M059J (cell line): ENCODE results near the gene NEURL2. TPM values are rescaled to one million over a fixed set of nuclear protein-coding genes. Genes with fewer than 3 reads are reported as not detected.
"Not testable (repeated sequence)": the region's sequence is repeated elsewhere in the genome, so short reads cannot be mapped to it uniquely, and the experiment has no call there.

Experiments used
- DNase-seq: peaks from one replicate; pipeline ENCODE4 v3.0.0-alpha.2; 2012; ENCODE audit warnings: low read depth
- total RNA-seq: library from RNA; depleted of rRNA; stranded (reverse); fragments of >200 nt; shearing (Covaris generic); gene quantifications from 2 replicates; pipeline ENCODE4 v1.2.3, GENCODE V29; 2014

NEURL2 gene
- total RNA-seq, 1 experiment from 2014 or later: 3.1 TPM

DNA sequence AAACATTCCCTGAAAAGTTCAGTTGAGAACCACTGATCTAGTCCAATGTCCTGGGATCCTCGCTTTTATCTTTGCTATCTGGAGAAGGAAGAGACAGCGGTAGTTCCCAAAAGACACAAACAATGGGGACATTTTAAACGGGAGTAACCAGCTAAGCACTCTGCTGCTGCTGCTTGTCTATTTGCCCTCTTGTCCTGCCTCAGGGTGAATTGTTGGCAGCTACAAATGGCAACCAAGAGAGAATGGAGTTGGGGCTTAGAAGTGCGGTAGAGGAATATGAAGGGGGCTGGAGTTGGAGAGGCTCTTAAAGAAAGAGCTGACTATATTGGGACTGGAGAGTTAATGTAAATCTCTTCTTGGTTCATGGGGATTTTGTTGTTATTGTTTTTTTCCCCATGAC lies 16.4 kb downstream of the NEURL2 start:
- no peak for DNase-seq

DNA sequence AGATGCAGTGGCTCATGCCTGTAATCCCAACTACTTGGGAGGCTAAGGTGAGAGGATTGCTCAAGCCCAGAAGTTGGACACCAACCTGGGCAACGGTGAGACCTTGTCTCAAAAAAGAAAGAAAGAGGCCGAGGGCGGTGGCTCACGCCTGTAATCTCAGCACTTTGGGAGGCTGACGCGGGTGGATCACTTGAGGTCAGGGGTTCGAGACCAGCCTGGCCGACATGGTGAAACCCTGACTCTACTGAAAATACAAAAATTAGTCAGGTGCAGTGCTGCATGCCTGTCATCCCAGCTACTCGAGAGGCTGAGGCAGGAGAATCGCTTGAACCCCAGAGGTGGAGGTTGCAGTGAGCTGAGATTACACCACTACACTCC lies 16.9 kb downstream of the NEURL2 start:
- not testable (repeated sequence) for DNase-seq

DNA sequence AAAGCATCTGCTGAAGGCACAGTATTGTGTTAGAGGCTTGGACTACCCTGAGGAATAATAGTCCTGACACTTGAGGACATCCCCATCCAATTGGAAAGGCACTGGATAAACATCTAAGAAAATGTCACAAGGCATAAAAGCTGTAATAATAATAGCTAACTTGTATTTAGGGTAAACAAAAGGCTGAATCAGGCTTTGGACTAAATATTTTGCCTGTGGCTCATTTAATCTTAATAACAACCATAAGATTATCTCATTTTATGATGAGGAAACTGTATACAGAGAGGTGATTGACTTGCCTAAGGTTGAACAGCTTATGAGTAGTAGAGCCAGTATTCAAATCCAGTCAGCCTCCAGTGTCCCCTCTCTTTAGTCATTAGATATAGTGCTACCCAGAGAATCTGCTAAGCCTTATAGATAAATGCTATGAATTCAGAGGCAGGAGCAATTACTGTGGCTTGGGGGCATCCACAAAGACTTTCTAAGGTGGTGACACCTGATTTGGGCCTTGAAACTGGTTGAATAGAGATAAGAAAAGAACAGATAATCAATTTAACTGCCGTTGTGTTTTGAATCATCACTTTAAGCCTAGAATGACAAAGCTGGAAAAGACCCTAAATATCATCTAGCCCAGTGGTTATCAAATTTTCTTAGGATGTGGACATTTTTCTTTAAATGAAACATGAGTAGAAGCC lies 17.5 kb downstream of the NEURL2 start:
- peak; percentile 40 for DNase-seq

DNA sequence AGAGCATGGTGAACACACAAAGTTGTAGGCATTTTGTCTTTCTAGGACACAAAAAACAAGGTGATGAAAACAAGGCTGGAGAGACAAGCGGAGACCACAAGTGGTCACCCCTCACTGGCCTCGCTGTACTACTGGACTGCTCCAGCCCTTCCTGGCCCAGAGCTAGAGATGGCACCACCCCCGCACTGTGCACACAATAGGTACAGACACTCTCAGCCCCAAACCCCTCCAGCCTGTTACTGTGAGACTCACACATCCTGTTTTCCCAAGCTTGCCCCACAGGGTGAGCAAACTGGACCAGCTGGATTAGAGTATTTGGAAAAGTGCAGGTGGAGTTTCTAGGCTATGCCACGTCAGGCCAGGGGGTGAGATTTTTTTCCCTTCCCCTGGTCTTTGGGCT lies 18.4 kb downstream of the NEURL2 start:
- DNase-seq: no peak

DNA sequence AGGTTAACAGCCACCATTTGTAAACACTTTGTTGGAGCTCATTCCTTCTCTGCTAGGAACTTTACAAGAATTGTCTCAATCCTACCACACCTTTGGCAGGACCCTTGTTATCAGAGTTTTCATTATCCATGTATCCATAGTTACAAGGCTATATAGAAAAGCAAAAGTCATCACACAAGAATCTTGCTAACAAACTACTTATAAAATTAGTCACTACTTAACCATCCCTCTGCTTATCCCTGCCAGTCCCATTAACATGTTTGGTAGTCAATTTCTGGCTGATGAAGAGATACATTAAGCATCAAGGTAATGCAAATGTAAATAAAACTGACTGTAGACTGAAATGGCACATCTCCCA lies 23.2 kb downstream of the NEURL2 start:
- DNase-seq: peak; percentile 95

DNA sequence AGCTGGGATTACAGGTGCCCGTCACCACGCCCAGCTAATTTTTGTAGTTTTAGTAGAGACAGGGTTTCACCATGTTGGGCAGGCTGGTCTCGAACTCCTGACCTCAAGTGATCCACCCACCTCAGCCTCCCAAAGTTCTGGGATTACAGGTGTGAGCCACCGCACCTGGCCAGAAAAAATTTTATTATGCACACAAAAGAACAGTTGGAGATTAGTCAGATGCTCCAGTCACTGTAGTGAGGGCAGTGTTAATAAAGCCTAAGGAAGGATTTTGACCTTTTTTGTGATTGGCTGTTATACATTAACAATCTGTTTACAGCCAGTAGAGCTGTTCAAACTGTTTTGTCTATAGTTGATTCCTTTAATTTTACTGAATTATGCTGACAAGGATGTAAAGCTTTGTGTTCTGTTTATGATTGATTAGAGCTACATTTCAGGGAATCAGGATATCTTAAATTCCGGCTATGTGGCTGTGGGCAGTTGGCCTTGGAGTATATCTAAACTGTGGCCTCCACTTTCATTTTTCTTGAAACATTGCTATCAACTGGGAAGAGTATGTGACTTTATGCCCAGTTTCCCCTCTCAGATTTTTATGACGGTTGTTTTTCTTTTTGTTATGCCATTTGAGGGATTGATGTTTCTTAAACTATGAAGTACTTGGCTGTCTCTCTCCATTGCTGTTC lies 23.7 kb downstream of the NEURL2 start:
- DNase-seq: no peak

DNA sequence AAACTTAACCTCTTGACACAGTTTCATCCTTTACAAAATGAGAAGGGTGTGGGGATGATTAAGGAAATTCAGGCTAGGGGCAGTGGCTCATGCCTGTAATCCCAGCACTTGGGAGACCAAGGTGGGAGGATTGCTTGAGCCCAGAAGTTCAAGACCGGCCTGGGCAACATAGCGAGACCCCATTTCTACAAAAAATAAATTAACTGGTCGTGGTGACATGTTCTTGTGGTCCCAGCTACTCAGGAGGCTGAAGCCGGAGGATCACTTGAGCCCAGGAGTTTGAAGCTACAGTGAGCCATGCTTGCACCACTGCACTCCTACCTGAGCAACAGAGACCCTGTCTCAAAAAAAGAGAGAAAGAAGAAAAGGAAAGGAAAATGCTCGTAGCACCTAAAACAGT lies 24.6 kb downstream of the NEURL2 start:
- no peak for DNase-seq

DNA sequence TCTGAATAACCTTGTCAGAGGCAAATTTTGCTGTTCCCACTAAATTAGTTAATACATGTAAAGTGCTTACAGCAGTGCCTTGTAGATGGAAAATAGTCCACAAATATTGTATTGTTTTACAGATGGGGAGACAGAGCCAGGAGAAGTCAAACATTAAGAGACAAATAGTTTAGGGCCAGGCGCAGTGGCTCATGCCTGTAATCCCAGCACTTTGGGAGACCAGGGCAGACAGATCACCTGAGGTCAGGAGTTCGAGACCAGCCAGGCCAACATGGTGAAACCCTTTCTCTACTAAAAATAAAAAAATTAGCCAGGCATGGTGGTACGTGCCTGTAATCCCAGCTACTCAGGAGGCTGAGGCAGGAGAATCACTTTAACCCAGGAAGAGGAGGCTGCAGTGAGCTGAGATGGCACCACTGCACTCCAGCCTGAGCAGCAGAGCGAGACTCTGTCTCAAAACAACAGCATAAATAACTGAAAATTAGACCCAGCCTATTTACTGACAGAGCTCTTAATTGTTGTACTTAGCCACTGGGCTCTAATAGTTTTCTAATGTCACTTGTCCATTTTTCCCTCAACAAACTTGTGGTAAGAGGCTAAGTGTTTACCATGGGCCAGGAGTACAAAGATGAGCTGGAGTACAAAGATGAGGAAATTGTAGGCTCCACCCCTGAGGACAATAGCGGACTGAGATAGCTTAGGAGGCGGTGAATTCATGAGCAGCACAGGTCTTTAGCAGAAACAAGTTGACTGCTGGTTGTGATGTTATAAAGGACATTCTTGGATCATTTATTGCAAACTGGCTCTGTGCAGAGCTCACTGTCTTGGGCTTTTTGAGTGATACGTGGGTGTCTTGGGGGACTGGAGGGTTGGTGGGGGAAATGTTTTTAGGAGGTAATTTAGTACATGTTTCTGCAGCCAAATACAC lies 27.2 kb downstream of the NEURL2 start:
- no peak for DNase-seq

DNA sequence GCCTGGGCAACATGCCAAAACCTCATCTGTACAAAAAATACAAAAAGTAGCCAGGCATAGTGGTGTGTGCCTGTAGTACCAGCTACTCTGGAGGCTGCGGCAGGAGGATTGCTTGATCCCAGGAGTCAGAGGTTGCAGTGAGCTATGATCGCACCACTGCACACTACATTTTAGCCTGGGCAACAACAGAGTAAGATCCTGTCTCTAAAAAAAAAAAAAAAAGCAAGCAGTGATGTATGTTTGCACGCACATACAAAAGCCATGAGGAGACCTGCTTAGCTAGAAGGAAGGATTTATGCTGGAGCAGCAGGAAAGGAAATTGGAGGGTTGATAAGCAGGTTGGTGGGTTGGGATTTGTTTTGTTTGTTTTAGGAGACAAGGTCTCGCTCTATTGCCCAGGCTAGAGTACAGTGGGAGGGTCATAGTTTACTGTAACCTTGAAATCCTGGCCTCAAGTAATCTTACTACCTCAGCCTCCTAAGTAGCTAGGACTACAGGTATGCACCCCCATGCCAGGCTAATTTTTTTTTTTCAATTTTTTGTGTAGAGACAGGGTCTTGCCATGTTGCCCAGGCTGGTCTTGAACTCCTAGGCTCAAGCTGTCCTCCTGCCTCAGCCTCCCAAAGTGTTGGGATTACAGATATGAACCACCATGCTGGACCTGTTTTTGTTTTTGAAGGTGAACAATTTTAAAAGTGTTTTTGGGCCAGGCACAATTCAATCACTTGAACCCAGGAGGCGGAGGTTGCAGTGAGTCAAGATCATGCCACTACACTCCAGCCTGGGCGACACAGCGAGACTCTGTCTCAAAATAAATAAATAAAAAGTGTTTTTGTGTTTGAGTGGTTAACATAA lies 29.6 kb downstream of the NEURL2 start:
- DNase-seq: peak; percentile 58

DNA sequence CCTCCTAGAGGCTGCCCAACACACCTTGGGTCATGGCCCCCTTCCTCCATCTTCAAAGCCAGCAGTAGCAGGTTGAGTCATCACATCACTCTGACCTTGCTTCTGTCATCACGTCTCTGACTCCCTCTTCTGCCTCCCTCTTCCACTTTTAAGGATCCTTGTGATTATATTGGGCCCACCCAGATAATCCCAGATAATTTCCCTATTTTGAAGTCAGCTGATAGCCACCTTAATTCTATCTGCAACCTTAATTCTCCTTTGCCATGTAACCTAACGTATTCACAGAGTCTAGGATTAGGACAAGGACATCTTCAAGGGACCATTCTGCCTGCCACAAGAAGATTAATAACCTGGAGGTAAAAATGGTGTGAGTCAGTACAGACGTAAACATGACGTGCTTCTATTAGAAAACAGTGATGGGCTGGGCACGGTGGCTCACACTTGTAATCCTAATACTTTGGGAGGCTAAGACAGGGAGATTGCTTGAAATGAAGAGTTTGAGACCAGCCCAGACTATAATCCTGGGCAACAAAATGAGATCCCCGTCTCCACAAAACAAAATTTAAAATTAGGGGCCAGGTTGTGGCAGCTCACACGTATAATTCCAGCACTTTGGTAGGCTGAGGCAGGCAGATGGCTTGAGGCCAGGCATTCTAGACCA lies 30.3 kb downstream of the NEURL2 start:
- peak; percentile 80 for DNase-seq

DNA sequence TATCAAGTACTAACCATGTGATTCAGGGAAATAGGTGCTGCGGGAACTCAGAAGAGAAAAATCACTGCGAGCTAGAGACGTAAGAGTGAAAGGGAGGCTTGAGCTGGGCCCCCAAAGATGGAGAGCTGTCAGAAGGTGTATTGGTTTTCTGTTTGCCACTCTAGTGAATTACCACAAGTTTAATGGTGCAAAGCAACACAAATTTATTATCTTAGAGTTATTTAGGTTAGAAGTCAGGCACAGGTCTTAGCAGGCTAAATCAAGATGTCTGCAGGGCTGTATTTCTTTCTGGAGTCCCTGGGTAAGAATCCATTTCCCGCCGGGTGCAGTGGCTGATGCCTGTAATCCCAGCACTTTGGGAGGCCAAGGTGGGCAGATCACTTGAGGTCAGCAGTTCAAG lies 31.1 kb downstream of the NEURL2 start:
- DNase-seq: no peak

DNA sequence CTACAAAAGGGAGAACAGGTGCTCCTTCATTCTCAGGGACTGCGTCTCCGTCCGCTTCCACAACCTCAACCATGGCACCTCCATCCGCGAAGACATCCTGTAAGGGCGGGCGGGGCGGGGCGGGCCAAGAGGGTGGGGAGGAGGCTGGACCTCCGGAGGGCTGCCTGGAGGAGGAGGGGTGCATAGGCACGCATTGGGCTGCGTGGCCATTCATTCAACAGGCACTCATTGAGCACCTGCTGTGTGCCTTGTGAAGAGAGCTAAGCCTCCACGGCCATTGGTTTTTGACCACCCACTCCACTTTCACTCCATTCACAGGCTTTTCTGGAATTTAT lies 33.2 kb downstream of the NEURL2 start:
- no peak for DNase-seq

DNA sequence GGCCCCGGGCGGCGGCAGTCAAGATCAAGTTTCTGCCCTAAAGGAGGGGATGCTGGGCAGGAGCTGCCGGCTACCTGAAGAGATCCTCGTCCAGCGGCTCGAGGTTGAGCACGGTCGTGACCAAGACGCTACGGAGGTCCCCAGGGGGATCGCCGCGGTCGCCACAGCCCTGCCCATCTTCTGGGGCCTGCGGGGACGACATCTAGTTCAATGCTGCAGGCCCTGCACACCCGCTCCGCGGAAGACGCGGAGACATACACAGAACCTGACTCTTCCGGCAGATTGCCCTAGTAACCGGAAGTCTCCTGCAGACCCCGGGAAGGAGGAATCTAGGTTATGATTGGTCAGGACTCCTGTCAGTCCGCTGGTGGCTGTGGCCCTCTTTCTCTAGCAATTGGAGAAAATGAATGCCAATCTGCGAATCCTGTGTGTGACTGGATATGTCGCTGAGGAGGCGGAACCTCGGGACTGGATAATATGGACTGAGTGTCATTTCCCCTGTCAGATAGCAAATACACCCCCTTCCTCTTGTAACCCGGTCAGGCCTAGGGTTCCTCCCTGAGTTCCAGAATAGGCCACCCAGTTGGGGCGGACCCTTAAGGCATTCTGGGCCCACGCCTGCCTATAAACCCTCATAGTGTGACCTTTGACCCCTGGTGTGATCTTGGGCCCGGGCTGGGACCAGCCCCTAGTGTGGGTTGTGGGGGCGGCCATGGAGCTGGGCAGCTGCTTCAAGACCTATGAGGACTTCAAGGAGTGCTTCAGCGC lies 33.7 kb downstream of the NEURL2 start, which contains the start of the genes ACOT8 and ZSWIM3:
Gene ACOT8, minus strand, starts transcription at position 279 of the 768 bp plus-strand sequence. Its CDS starts 77 bp downstream, at position 202.
Gene ZSWIM3, plus strand, starts transcription at position 501 of the 768 bp plus-strand sequence. Its CDS starts 212 bp downstream, at position 713.
- DNase-seq: peak; percentile 100

DNA sequence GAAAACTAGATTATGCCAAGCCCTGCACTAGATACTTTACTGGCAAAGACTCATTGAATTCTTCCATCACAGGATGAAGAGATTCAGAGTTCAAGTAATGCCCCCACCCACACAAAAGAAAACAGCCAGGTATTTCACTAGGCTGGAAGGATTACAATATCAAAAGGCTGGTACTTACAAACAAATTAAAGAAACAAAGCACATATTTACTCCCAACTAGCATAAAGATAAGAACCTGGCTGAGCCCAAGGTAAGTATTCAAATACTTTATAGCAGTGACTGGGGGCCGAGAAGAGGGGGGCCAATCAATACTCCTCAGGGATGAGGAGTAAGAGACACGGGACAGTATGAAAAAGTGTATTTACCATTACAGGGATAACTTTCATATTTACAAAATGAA lies 37.5 kb downstream of the NEURL2 start:
- no peak for DNase-seq

DNA sequence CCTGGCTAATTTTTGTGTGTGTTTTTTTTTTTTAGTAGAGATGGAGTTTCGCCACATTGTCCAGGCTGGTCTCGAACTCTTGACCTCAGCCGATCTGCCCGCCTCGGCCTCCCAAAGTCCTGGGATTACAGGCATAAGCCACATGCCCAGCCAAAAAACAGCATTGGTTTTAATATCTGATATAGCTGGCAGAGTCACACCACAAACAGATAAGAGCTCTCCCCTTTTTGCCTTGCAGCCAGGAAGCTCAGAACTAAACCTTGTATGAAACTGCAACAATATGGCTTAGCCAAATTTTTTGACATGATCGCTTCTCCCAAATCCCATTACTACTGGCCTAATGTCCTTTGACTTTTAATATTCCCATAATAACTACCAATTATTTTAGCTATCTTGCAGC lies 38.7 kb downstream of the NEURL2 start:
- DNase-seq: no peak

DNA sequence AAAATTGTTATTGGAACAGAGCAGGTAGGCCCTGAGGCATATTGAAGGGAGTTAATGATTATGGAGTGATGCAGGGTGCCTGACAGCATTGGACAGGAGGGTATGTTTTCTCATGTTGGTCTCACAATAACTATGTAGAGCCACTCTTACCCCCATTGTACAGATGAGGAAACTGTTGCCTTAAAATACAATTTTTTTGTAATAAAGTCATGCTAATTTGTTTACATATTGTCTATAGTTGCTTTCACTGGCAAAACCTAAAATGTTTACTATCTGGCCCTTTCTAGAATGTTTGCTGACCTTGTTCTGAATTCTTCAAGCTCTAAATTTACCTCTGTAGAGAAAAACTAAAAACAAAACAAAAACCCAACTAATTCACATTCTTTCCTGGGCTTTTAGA lies 39.5 kb downstream of the NEURL2 start:
- no peak for DNase-seq

DNA sequence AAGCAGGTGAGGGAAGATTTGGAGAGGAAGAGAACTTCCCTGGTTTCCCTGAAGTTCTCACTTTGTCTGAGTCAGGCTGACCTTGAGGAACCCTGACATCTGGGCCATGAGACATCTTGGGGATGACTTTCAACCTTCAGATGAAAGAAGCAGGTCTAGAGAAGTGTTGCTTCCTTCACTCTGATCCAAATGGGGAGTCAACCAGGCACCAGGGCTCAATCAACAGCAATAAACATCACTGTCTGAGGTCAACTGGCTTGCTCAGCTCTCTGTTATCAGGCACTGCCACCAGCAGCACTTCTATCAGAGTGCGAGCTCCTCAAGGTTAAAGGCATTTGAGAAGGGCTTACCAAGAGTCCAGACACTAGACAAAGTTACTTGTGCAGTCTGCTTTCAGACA lies 40.1 kb downstream of the NEURL2 start:
- DNase-seq: no peak

DNA sequence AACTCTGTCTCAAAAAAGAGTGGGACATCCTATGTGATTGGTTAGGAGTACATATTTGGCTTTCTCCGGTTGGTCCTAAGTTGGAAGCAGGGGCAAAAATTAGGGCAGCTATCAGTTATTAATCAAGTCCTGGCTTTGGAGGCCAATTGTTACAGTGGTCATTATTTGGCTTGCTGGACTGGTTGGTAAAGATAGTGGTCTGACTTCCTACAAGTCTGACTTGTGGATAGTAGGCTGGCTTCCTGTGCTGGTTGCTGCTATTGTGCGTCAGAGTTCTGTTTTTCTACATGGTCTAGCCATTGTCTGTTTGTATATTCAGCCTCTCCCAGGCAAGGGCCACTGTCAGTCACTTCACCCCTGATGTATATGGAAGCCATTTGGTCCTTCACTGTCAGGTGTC lies 40.8 kb downstream of the NEURL2 start:
- no peak for DNase-seq

DNA sequence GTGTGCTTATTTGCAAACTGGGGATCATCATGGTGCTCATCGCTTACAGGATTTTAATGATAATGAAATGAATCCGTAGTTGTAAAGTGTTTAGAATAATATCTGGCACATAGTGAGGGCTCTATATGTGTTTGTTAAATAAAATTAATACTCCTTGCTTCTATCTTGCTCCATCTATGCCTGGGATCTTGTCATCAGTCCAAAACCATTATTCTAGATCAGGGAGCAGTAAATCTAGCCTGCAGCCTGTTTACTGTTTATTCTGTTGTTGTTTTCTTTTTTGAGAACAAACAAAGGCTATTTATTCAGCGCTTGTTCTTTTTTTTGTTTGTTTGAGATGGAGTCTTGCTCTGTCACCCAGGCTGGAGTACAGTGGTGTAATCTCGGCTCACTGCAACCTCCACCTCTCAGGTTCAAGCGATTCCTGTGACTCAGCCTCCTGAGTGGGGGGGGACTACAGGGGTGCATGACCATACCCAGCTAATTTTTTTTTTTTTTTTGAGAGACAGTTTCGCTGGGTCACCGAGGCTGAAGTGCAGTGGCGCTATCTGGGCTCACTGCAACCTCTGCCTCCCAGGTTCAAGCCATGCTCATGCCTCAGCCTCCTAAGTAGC lies 41.9 kb downstream of the NEURL2 start:
- DNase-seq: no peak

DNA sequence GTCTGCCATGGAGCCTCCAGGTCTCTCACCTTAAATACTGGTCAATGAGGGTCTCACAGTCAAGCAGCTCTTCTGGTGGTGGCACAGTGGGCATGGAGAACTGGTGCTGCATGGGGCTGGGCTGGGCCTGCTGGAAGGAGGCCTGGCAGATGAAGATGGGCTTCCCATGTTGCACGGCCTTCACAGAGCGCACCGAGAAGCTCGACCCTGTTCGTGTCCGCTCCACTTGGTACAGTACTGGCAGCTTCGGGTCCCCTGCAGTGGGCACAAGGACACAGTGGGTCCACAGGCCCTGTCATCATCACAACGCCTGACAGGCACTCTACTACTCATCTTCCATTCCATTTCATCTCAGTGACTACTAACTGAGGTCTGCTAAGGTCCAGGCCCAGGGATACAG lies 42.6 kb downstream of the NEURL2 start:
- DNase-seq: no peak
